ENCODE data around the gene CXCL14. TPM values are rescaled to one million over a fixed set of nuclear protein-coding genes. Genes with fewer than 3 reads are reported as not detected.

CXCL14 gene
- total and polyA plus RNA-seq, 2 experiments from 2014 or later, result 1.7 TPM; not detected in 1

Other genes with a start within 250 kb of the CXCL14 start
- 64.9 and 81.6 TPM in 2 replicates for gene MACROH2A1, start 179.8 kb downstream of the CXCL14 start, total RNA-seq (2014; rRNA removed; shearing (Covaris generic))
- 50.5 and 64.9 TPM in 2 replicates for gene MACROH2A1, start 179.8 kb downstream of the CXCL14 start, polyA plus RNA-seq (2016; fragmentation: Nextera tagmentation; extraction: Ambion mirVana)
- not detected in 2 replicates for gene DCANP1, start 131.6 kb downstream of the CXCL14 start, total RNA-seq (2014; rRNA removed; shearing (Covaris generic))
- gene DCANP1, start 131.6 kb downstream of the CXCL14 start, polyA plus RNA-seq (2016; fragmentation: Nextera tagmentation; extraction: Ambion mirVana), result not detected in 2 replicates
- not detected in 2 replicates for gene TIFAB, start 126.6 kb downstream of the CXCL14 start, total RNA-seq (2014; rRNA removed; shearing (Covaris generic))
- gene TIFAB, start 126.6 kb downstream of the CXCL14 start, polyA plus RNA-seq (2016; fragmentation: Nextera tagmentation; extraction: Ambion mirVana), result not detected in 2 replicates
- gene NEUROG1, start 43.0 kb downstream of the CXCL14 start, total RNA-seq (2014; rRNA removed; shearing (Covaris generic)), result not detected in 2 replicates
- 0.16 TPM in 1 of 2 replicates, not detected in the other for gene NEUROG1, start 43.0 kb downstream of the CXCL14 start, polyA plus RNA-seq (2016; fragmentation: Nextera tagmentation; extraction: Ambion mirVana)